GM23338 (cell line): ENCODE measurements around the gene ZYG11A. TPM values are rescaled to one million over a fixed set of nuclear protein-coding genes. Genes with fewer than 3 reads are reported as not detected.
A peak's percentile ranks its signal among the peaks of the same experiment; 100 is the strongest.

Experiments
- ATAC-seq: fragments of 200-7000 bp; cut with Tn5 transposase; 3 replicates; pipeline ENCODE4 v1.9.1; 2020
- DNase-seq: peaks from one replicate; pipeline ENCODE4 v3.0.0-alpha.2; 2015; ENCODE audit warnings: low spot score
- H2AFZ ChIP-seq: fragments of 200-600 bp; sonication (generic); 2 replicates; pipeline ENCODE4 v1.8.0; 2016; ENCODE audit warnings: antibody characterized with exemption, mild to moderate bottlenecking, moderate library complexity
- H3F3A ChIP-seq: fragments of 200-600 bp; sonication (generic); replicated peaks from 2 replicates; pipeline ENCODE4 v1.8.0; 2017; ENCODE audit warnings: antibody characterized with exemption, mixed run types, low read depth
- H3K27ac ChIP-seq: fragments of 200-600 bp; sonication (generic); 2 replicates; pipeline ENCODE4 v1.6.1; 2016; ENCODE audit warnings: low read depth
- H3K27me3 ChIP-seq: fragments of 200-600 bp; sonication (generic); 2 replicates; pipeline ENCODE4 v1.8.0; 2016; ENCODE audit warnings: mild to moderate bottlenecking, mixed run types, moderate library complexity; ENCODE audit not compliant: insufficient read depth
- H3K36me3 ChIP-seq: fragments of 200-600 bp; sonication (generic); 2 replicates; pipeline ENCODE4 v1.8.0; 2016; ENCODE audit warnings: mild to moderate bottlenecking; ENCODE audit not compliant: insufficient read depth
- H3K4me1 ChIP-seq: fragments of 200-600 bp; sonication (generic); 2 replicates; pipeline ENCODE4 v1.8.0; 2016; ENCODE audit warnings: mild to moderate bottlenecking, moderate library complexity; ENCODE audit not compliant: insufficient read depth
- H3K4me2 ChIP-seq: fragments of 200-600 bp; sonication (generic); 2 replicates; pipeline ENCODE4 v1.7.1; 2017; ENCODE audit warnings: mixed run types
- H3K4me3 ChIP-seq: fragments of 200-600 bp; sonication (generic); 2 replicates; pipeline ENCODE4 v1.6.1; 2016; ENCODE audit warnings: mixed run types
- H3K79me2 ChIP-seq: fragments of 200-600 bp; sonication (generic); replicated peaks from 2 replicates; pipeline ENCODE4 v1.8.0; 2017; ENCODE audit warnings: mild to moderate bottlenecking; ENCODE audit not compliant: insufficient read depth
- H3K9me2 ChIP-seq: fragments of 200-600 bp; sonication (generic); 2 replicates; pipeline ENCODE4 v1.8.0; 2017; ENCODE audit not compliant: insufficient read depth
- H4K20me1 ChIP-seq: fragments of 200-600 bp; sonication (generic); replicated peaks from 2 replicates; pipeline ENCODE4 v1.8.0; 2017; ENCODE audit warnings: mild to moderate bottlenecking; ENCODE audit not compliant: insufficient read depth
- H3K27ac Mint-ChIP-seq: 2 replicates; pipeline ENCODE4 v1.8.0; 2020; ENCODE audit warnings: inconsistent platforms, mild to moderate bottlenecking, moderate library complexity, mixed read lengths
- H3K27me3 Mint-ChIP-seq: 3 replicates; pipeline ENCODE4 v1.8.0; 2022; ENCODE audit warnings: low read depth, mild to moderate bottlenecking, moderate library complexity, mixed read lengths, inconsistent platforms; ENCODE audit not compliant: insufficient read depth, poor library complexity
- H3K36me3 Mint-ChIP-seq: 3 replicates; pipeline ENCODE4 v1.8.0; 2021; ENCODE audit warnings: low read depth, mild to moderate bottlenecking, inconsistent platforms, moderate library complexity, mixed read lengths
- H3K4me1 Mint-ChIP-seq: 3 replicates; pipeline ENCODE4 v1.8.0; 2020; ENCODE audit warnings: mild to moderate bottlenecking, inconsistent platforms, mixed read lengths
- H3K4me3 Mint-ChIP-seq: 3 replicates; pipeline ENCODE4 v1.8.0; 2021; ENCODE audit warnings: moderate library complexity, mild to moderate bottlenecking, inconsistent platforms, mixed read lengths
- H3K9me3 Mint-ChIP-seq: 3 replicates; pipeline ENCODE4 v1.8.0; 2020; ENCODE audit warnings: moderate library complexity, mild to moderate bottlenecking, inconsistent platforms, mixed read lengths
- CTCF ChIP-seq, 2 experiments: fragments of 200-600 bp in 1 of 2; sonication (generic) in 1 of 2; conservative IDR thresholded peaks; 2 replicates each; pipeline versions ENCODE4 v1.5.1 to v1.6.1; 2016 to 2017; ENCODE audit warnings: antibody characterized with exemption in 2 of 2, low read depth in 2 of 2, mild to moderate bottlenecking in 2 of 2, moderate library complexity in 1 of 2
- ETS1 ChIP-seq: IDR thresholded peaks from 2 replicates; pipeline ENCODE4 v1.6.1; 2016; ENCODE audit warnings: antibody characterized with exemption
- EZH2 ChIP-seq: fragments of 200-600 bp; sonication (generic); IDR thresholded peaks from one replicate; pipeline ENCODE4 v1.8.0; 2017; ENCODE audit warnings: antibody characterized with exemption, mild to moderate bottlenecking, low read depth; ENCODE audit not compliant: unreplicated experiment
- EZH2phosphoT487 ChIP-seq: fragments of 200-600 bp; sonication (generic); IDR thresholded peaks from one replicate; pipeline ENCODE4 v1.8.1; 2018; ENCODE audit warnings: antibody characterized with exemption; ENCODE audit not compliant: unreplicated experiment
- JUNB ChIP-seq: IDR thresholded peaks from one replicate; pipeline ENCODE4 v1.6.1; 2016; ENCODE audit warnings: antibody characterized with exemption; ENCODE audit not compliant: unreplicated experiment
- REST ChIP-seq: IDR thresholded peaks from one replicate; pipeline ENCODE4 v1.6.1; 2018; ENCODE audit warnings: antibody characterized with exemption; ENCODE audit not compliant: unreplicated experiment
- ZNF114 ChIP-seq: fragments of 250-450 bp; sonication (Bioruptor Pico); IDR thresholded peaks from 2 replicates; pipeline ENCODE4 v1.5.0; 2020; ENCODE audit warnings: mild to moderate bottlenecking, moderate library complexity
- ZNF331 ChIP-seq: fragments of 250-450 bp; sonication (Bioruptor Pico); IDR thresholded peaks from 2 replicates; pipeline ENCODE4 v1.5.0; 2020; ENCODE audit warnings: low read depth, mild to moderate bottlenecking, moderate library complexity
- ZNF462 ChIP-seq: fragments of 250-450 bp; sonication (Bioruptor Pico); IDR thresholded peaks from 2 replicates; pipeline ENCODE4 v1.5.0; 2020; ENCODE audit warnings: mild to moderate bottlenecking, moderate library complexity
- polyA plus RNA-seq: library from polyadenylated mRNA; unstranded; fragments of >200 nt; fragmentation: Nextera tagmentation; extraction: Ambion mirVana; gene quantifications from 2 replicates; pipeline ENCODE4 v1.2.1, GENCODE V29; 2016
- total RNA-seq: library from RNA; depleted of rRNA; stranded (reverse); fragments of >200 nt; shearing (Covaris generic); gene quantifications from 2 replicates; pipeline ENCODE4 v1.2.3, GENCODE V29; 2014

ZYG11A gene
- total and polyA plus RNA-seq, 2 experiments from 2014 or later, result 1.3 to 4.8 TPM

- Mint-ChIP-seq H3K4me3 (no peak overlapping the region), H3K27ac (no peak overlapping the region), H3K36me3 (no peaks in the 10 kb centered on the region), H3K4me1 (no peaks in the 10 kb centered on the region), H3K27me3 (no peaks in the 10 kb centered on the region), H3K9me3 (no peaks in the 10 kb centered on the region)
- Histone ChIP-seq H3K4me1 (no peaks in the 10 kb centered on the region), H3K79me2 (no peaks in the 10 kb centered on the region), H3F3A (no peaks in the 10 kb centered on the region), H3K27me3 (no peaks in the 10 kb centered on the region), H2AFZ (no peak overlapping the region), H3K27ac (no peak overlapping the region), H3K4me3 (no peak overlapping the region), H3K36me3 (no peaks in the 10 kb centered on the region), H3K9me2 (no peaks in the 10 kb centered on the region), H4K20me1 (no peaks in the 10 kb centered on the region), H3K4me2 (no peak overlapping the region)
- DNase-seq (peak; percentile 54), ATAC-seq (no peak; the same call in 2 of the 3 replicates)
- no peak for TF ChIP-seq ZNF331 (CRISPR knock-in tag)
- TF ChIP-seq JUNB, result no peak
- peak; percentile 43 to 53; a peak in 3 of 4 replicates for TF ChIP-seq CTCF (conservative IDR thresholded peaks at IDR 0.05; ENCODE audit: low read depth in 2 of 2)
These were observed 16.7 kb upstream of the ZYG11A start for GRCh38 chr1:52825868-52826267.

GRCh38 chr1:52834798-52835197, 7.8 kb upstream of the ZYG11A start:
- Histone ChIP-seq H3K4me2 (0 out of 2 replicates have a peak overlapping the region, but pooled peaks have one; percentile 9), H3K27me3 (no peaks in the 10 kb centered on the region), H3K79me2 (no peaks in the 10 kb centered on the region), H3K36me3 (no peaks in the 10 kb centered on the region), H3K9me2 (no peaks in the 10 kb centered on the region), H4K20me1 (no peaks in the 10 kb centered on the region), H2AFZ (peak overlapping the region; percentile 92), H3K4me1 (peaks cover 37% of the 10 kb centered on the region), H3F3A (peaks cover 7% of the 10 kb centered on the region; the same call in 1 of the 2 replicates), H3K4me3 (no peak overlapping the region), H3K27ac (no peak overlapping the region; the same call in 1 of the 2 replicates)
- Mint-ChIP-seq H3K9me3 (no peaks in the 10 kb centered on the region), H3K36me3 (no peaks in the 10 kb centered on the region), H3K27me3 (peaks cover 2% of the 10 kb centered on the region), H3K4me1 (peaks cover 22% of the 10 kb centered on the region), H3K4me3 (no peak overlapping the region), H3K27ac (no peak overlapping the region)
- DNase-seq, result no peak
- ATAC-seq, result no peak
- TF ChIP-seq EZH2phosphoT487 (no peak), ETS1 (no peak), ZNF462 (CRISPR knock-in tag) (no peak), EZH2 (no peak), REST (no peak), ZNF114 (no peak)
